Stimulated activated CD4-positive, alpha-beta T cell treated with anti-CD3 and anti-CD28 coated beads, Interleukin-4, amount 100 ng/mL, for 48 hours (primary cell): ENCODE data around the gene RXRA.
"Not testable (repeated sequence)": the region's sequence is repeated elsewhere in the genome, so short reads cannot be mapped to it uniquely, and the experiment has no call there.

Source experiments
- DNase-seq, 2 donors: peaks; one replicate each; pipeline ENCODE4 v3.0.0-alpha.2; 2020; ENCODE audit warnings: low read depth in 2 of 2

The RXRA gene

GRCh38 chr9:134308639-134309220 is 17.5 kb upstream of the RXRA start:
- not testable (repeated sequence) for DNase-seq

GRCh38 chr9:134313470-134313869 is 12.8 kb upstream of the RXRA start:
- no peak for DNase-seq

GRCh38 chr9:134314039-134314949 is 12.0 kb upstream of the RXRA start:
- no peak for DNase-seq

- DNase-seq, result no peak
These were observed 11.1 kb upstream of the RXRA start for GRCh38 chr9:134314950-134315715.

GRCh38 chr9:134315716-134316448 is 10.4 kb upstream of the RXRA start:
- DNase-seq, result no peak

GRCh38 chr9:134316449-134317160 is 9.7 kb upstream of the RXRA start:
- no peak for DNase-seq

GRCh38 chr9:134317400-134317789 is 8.9 kb upstream of the RXRA start:
- no peak for DNase-seq

- no peak for DNase-seq
These were observed 8.4 kb upstream of the RXRA start for GRCh38 chr9:134317790-134318414.

GRCh38 chr9:134318481-134318891 is 7.8 kb upstream of the RXRA start:
- no peak for DNase-seq

- DNase-seq, result no peak
These were observed 7.3 kb upstream of the RXRA start for GRCh38 chr9:134318941-134319305.

- no peak for DNase-seq
These were observed 6.7 kb upstream of the RXRA start for GRCh38 chr9:134319306-134320125.

GRCh38 chr9:134320126-134320867 is 6.0 kb upstream of the RXRA start:
- no peak for DNase-seq

- no peak for DNase-seq
These were observed 5.3 kb upstream of the RXRA start for GRCh38 chr9:134320868-134321471.

GRCh38 chr9:134321531-134321930 is 4.7 kb upstream of the RXRA start:
- DNase-seq, result no peak

- no peak for DNase-seq
These were observed 4.1 kb upstream of the RXRA start for GRCh38 chr9:134321946-134322741.

GRCh38 chr9:134322781-134323241 is 3.4 kb upstream of the RXRA start:
- no peak for DNase-seq

GRCh38 chr9:134323741-134324358 is 2.4 kb upstream of the RXRA start:
- DNase-seq, result no peak
